GM12873 (cell line): ENCODE results near the gene RBM33.

Experiments used
- CTCF ChIP-seq: IDR thresholded peaks from 2 replicates; pipeline ENCODE4 v1.5.1; 2012; ENCODE audit warnings: low read depth, mild to moderate bottlenecking, moderate library complexity, low read length, control low read depth; ENCODE audit not compliant: insufficient read depth; ENCODE audit errors: missing control alignments

RBM33 gene

GRCh38 chr7:155644971-155645509, 579 bp downstream of the RBM33 start:
- no peak for TF ChIP-seq CTCF

- no peak for TF ChIP-seq CTCF
Measured at GRCh38 chr7:155645662-155646061, 1.2 kb downstream of the RBM33 start.

- no peak for TF ChIP-seq CTCF
Measured at GRCh38 chr7:155646669-155647068, 2.2 kb downstream of the RBM33 start.

GRCh38 chr7:155647302-155647701, 2.8 kb downstream of the RBM33 start:
- no peak for TF ChIP-seq CTCF

GRCh38 chr7:155647734-155648133, 3.3 kb downstream of the RBM33 start:
- no peak for TF ChIP-seq CTCF

- no peak for TF ChIP-seq CTCF
Measured at GRCh38 chr7:155648752-155649339, 4.4 kb downstream of the RBM33 start.

- TF ChIP-seq CTCF: no peak
Measured at GRCh38 chr7:155649588-155649987, 5.1 kb downstream of the RBM33 start.
